ENCODE measurements around the gene SLC25A28. TPM values are rescaled to one million over a fixed set of nuclear protein-coding genes. Genes with fewer than 3 reads are reported as not detected.
"Not testable (repeated sequence)": the region's sequence is repeated elsewhere in the genome, so short reads cannot be mapped to it uniquely, and the experiment has no call there.

SLC25A28 gene
- total RNA-seq, 1 donor from 2014 or later = 53.3 TPM

- Mint-ChIP-seq H3K27ac (no peak overlapping the region), H3K36me3 (ENCODE audit: low read depth) (no peaks in the 10 kb centered on the region), H3K27me3 (ENCODE audit: insufficient read depth) (peaks cover 22% of the 10 kb centered on the region), H3K9me3 (no peaks in the 10 kb centered on the region), H3K4me1 (ENCODE audit: low read depth) (no peaks in the 10 kb centered on the region), H3K4me3 (no peak overlapping the region)
- intact Hi-C loops (cut with micrococcal nuclease) = no loop called here
- DNase-seq (ENCODE audit: low spot score) = no peak
Observed at GRCh38 chr10:99652800-99653390, 32.7 kb upstream of the SLC25A28 start.

- intact Hi-C loops (cut with micrococcal nuclease) = no loop called here
- H3K36me3 Mint-ChIP-seq (ENCODE audit: low read depth) = no peaks in the 10 kb centered on the region
- H3K4me1 Mint-ChIP-seq (ENCODE audit: low read depth) = no peaks in the 10 kb centered on the region
- H3K9me3 Mint-ChIP-seq = peaks cover 5% of the 10 kb centered on the region
- no peak overlapping the region for H3K4me3 Mint-ChIP-seq
- DNase-seq (ENCODE audit: low spot score) = no peak
- H3K27ac Mint-ChIP-seq = no peak overlapping the region
- H3K27me3 Mint-ChIP-seq (ENCODE audit: insufficient read depth) = peaks cover 24% of the 10 kb centered on the region
Observed at GRCh38 chr10:99648717-99649116, 28.5 kb upstream of the SLC25A28 start.

GRCh38 chr10:99647601-99648151 lies 27.4 kb upstream of the SLC25A28 start:
- Mint-ChIP-seq H3K4me1 (ENCODE audit: low read depth) (no peaks in the 10 kb centered on the region), H3K36me3 (ENCODE audit: low read depth) (no peaks in the 10 kb centered on the region), H3K4me3 (no peak overlapping the region), H3K9me3 (peaks cover 5% of the 10 kb centered on the region), H3K27me3 (ENCODE audit: insufficient read depth) (peaks cover 25% of the 10 kb centered on the region), H3K27ac (no peak overlapping the region)
- no peak for DNase-seq (ENCODE audit: low spot score)
- intact Hi-C loops (cut with micrococcal nuclease) = no loop called here

GRCh38 chr10:99633832-99634231 lies 13.6 kb upstream of the SLC25A28 start:
- H3K27me3 Mint-ChIP-seq (ENCODE audit: insufficient read depth) = peaks cover 38% of the 10 kb centered on the region
- H3K27ac Mint-ChIP-seq = no peak overlapping the region
- H3K9me3 Mint-ChIP-seq = no peaks in the 10 kb centered on the region
- no peak for DNase-seq (ENCODE audit: low spot score)
- H3K4me1 Mint-ChIP-seq (ENCODE audit: low read depth) = no peaks in the 10 kb centered on the region
- intact Hi-C loops (cut with micrococcal nuclease) = no loop called here
- no peaks in the 10 kb centered on the region for H3K36me3 Mint-ChIP-seq (ENCODE audit: low read depth)
- H3K4me3 Mint-ChIP-seq = no peak overlapping the region

GRCh38 chr10:99631496-99631895 lies 11.3 kb upstream of the SLC25A28 start:
- no peak overlapping the region for H3K27ac Mint-ChIP-seq
- intact Hi-C loops (cut with micrococcal nuclease) = no loop called here
- H3K9me3 Mint-ChIP-seq = no peaks in the 10 kb centered on the region
- DNase-seq (ENCODE audit: low spot score) = no peak
- no peak overlapping the region for H3K4me3 Mint-ChIP-seq
- no peaks in the 10 kb centered on the region for H3K36me3 Mint-ChIP-seq (ENCODE audit: low read depth)
- H3K4me1 Mint-ChIP-seq (ENCODE audit: low read depth) = no peaks in the 10 kb centered on the region
- H3K27me3 Mint-ChIP-seq (ENCODE audit: insufficient read depth) = peaks cover 22% of the 10 kb centered on the region

GRCh38 chr10:99630991-99631390 lies 10.8 kb upstream of the SLC25A28 start:
- no peaks in the 10 kb centered on the region for H3K9me3 Mint-ChIP-seq
- DNase-seq (ENCODE audit: low spot score) = no peak
- no peak overlapping the region for H3K4me3 Mint-ChIP-seq
- H3K27ac Mint-ChIP-seq = no peak overlapping the region
- H3K4me1 Mint-ChIP-seq (ENCODE audit: low read depth) = no peaks in the 10 kb centered on the region
- H3K36me3 Mint-ChIP-seq (ENCODE audit: low read depth) = no peaks in the 10 kb centered on the region
- intact Hi-C loops (cut with micrococcal nuclease) = no loop called here
- peaks cover 21% of the 10 kb centered on the region for H3K27me3 Mint-ChIP-seq (ENCODE audit: insufficient read depth)

- Mint-ChIP-seq H3K4me1 (ENCODE audit: low read depth) (no peaks in the 10 kb centered on the region), H3K4me3 (no peak overlapping the region), H3K36me3 (ENCODE audit: low read depth) (no peaks in the 10 kb centered on the region), H3K27ac (no peak overlapping the region), H3K27me3 (ENCODE audit: insufficient read depth) (peaks cover 18% of the 10 kb centered on the region), H3K9me3 (no peaks in the 10 kb centered on the region)
- intact Hi-C loops (cut with micrococcal nuclease) = no loop called here
- DNase-seq (ENCODE audit: low spot score) = no peak
Observed at GRCh38 chr10:99630433-99630832, 10.2 kb upstream of the SLC25A28 start.

GRCh38 chr10:99629625-99629978 lies 9.4 kb upstream of the SLC25A28 start:
- DNase-seq (ENCODE audit: low spot score) = no peak
- Mint-ChIP-seq H3K36me3 (ENCODE audit: low read depth) (no peaks in the 10 kb centered on the region), H3K4me1 (ENCODE audit: low read depth) (no peaks in the 10 kb centered on the region), H3K27ac (no peak overlapping the region), H3K9me3 (no peaks in the 10 kb centered on the region), H3K4me3 (no peak overlapping the region), H3K27me3 (ENCODE audit: insufficient read depth) (peaks cover 13% of the 10 kb centered on the region)
- intact Hi-C loops (cut with micrococcal nuclease) = loop anchor here (10.0 kb wide), 1 partner anchor 1495 kb away; the partner anchor contains the start of gene R3HCC1L

- H3K9me3 Mint-ChIP-seq = no peaks in the 10 kb centered on the region
- H3K27ac Mint-ChIP-seq = no peak overlapping the region
- intact Hi-C loops (cut with micrococcal nuclease) = loop anchor here (10.0 kb wide), 1 partner anchor 1494 kb away; the partner anchor contains the start of gene R3HCC1L
- DNase-seq (ENCODE audit: low spot score) = no peak
- H3K36me3 Mint-ChIP-seq (ENCODE audit: low read depth) = no peaks in the 10 kb centered on the region
- H3K4me1 Mint-ChIP-seq (ENCODE audit: low read depth) = no peaks in the 10 kb centered on the region
- H3K27me3 Mint-ChIP-seq (ENCODE audit: insufficient read depth) = peaks cover 12% of the 10 kb centered on the region
- H3K4me3 Mint-ChIP-seq = no peak overlapping the region
Observed at GRCh38 chr10:99628923-99629624, 8.8 kb upstream of the SLC25A28 start.

- H3K27ac Mint-ChIP-seq; DNase-seq (ENCODE audit: low spot score); H3K27me3 Mint-ChIP-seq (ENCODE audit: insufficient read depth); H3K9me3 Mint-ChIP-seq; H3K36me3 Mint-ChIP-seq (ENCODE audit: low read depth); H3K4me3 Mint-ChIP-seq: not testable (repeated sequence)
- peaks cover 12% of the 10 kb centered on the region for H3K4me1 Mint-ChIP-seq (ENCODE audit: low read depth)
- intact Hi-C loops (cut with micrococcal nuclease) = loop anchor here (10.0 kb wide), 1 partner anchor 1490 kb away; the partner anchor contains the start of gene R3HCC1L
Observed at GRCh38 chr10:99625124-99625523, 4.9 kb upstream of the SLC25A28 start.

GRCh38 chr10:99623919-99624318 lies 3.7 kb upstream of the SLC25A28 start:
- H3K9me3 Mint-ChIP-seq = no peaks in the 10 kb centered on the region
- H3K27ac Mint-ChIP-seq = no peak overlapping the region
- no peaks in the 10 kb centered on the region for H3K27me3 Mint-ChIP-seq (ENCODE audit: insufficient read depth)
- peak overlapping the region; percentile 17 for H3K4me3 Mint-ChIP-seq
- DNase-seq (ENCODE audit: low spot score) = no peak
- intact Hi-C loops (cut with micrococcal nuclease) = loop anchor here (10.0 kb wide), 1 partner anchor 1489 kb away; the partner anchor contains the start of gene R3HCC1L
- peaks cover 16% of the 10 kb centered on the region for H3K4me1 Mint-ChIP-seq (ENCODE audit: low read depth)
- H3K36me3 Mint-ChIP-seq (ENCODE audit: low read depth) = peaks cover 7% of the 10 kb centered on the region

GRCh38 chr10:99621454-99622251 lies 1.4 kb upstream of the SLC25A28 start:
- Mint-ChIP-seq H3K4me3 (peak overlapping the region; percentile 80), H3K27ac (peak overlapping the region; percentile 97), H3K9me3 (no peaks in the 10 kb centered on the region), H3K27me3 (ENCODE audit: insufficient read depth) (no peaks in the 10 kb centered on the region), H3K36me3 (ENCODE audit: low read depth) (peaks cover 14% of the 10 kb centered on the region), H3K4me1 (ENCODE audit: low read depth) (peaks cover 32% of the 10 kb centered on the region)
- intact Hi-C loops (cut with micrococcal nuclease) = loop anchor here (2.0 to 10.0 kb wide), 3 partner anchors 89 to 1981 kb away; partner anchors contain the start of genes PI4K2A and R3HCC1L
- no peak for DNase-seq (ENCODE audit: low spot score)

Data from activated T-helper 1 cell treated with anti-CD3 and anti-CD28 coated beads, Interleukin-12 subunit alpha, Interleukin-12 subunit beta, Interleukin-2, Interleukin-4 antibody, amounts not matched to agents 30 ng/mL and 10 ng/mL and 1 ng/mL, durations not matched to agents 14 hours and 24 hours and 36 hours (primary cell).